Vagina (tissue), 2 donors: ENCODE results near the gene VTI1A.

Experiments
- POLR2A ChIP-seq, 2 donors: fragments of 450-650 bp; IDR thresholded peaks; one replicate each; pipeline ENCODE4 v1.6.1; 2017; ENCODE audit warnings: antibody characterized with exemption in 2 of 2, mild to moderate bottlenecking in 2 of 2, moderate library complexity in 2 of 2
- POLR2AphosphoS5 ChIP-seq, 2 donors: sonication (generic); formaldehyde crosslinking; IDR thresholded peaks; one replicate each; pipeline ENCODE4 v1.9.0; 2017; ENCODE audit warnings: antibody characterized with exemption in 2 of 2, mild to moderate bottlenecking in 2 of 2, low read depth in 1 of 2; ENCODE audit not compliant: insufficient read depth in 1 of 2
- TF ChIP-seq, protein P1 (sequence below), 3 experiments: fragments of 450-650 bp in 2 of 3; fragments of 200-600 bp in 1 of 3; sonication (generic) in 1 of 3; IDR thresholded peaks; one replicate each; pipeline ENCODE4 v1.5.1; 2017 to 2019; ENCODE audit warnings: antibody characterized with exemption in 3 of 3, mild to moderate bottlenecking in 2 of 3, moderate library complexity in 2 of 3

DNA sequence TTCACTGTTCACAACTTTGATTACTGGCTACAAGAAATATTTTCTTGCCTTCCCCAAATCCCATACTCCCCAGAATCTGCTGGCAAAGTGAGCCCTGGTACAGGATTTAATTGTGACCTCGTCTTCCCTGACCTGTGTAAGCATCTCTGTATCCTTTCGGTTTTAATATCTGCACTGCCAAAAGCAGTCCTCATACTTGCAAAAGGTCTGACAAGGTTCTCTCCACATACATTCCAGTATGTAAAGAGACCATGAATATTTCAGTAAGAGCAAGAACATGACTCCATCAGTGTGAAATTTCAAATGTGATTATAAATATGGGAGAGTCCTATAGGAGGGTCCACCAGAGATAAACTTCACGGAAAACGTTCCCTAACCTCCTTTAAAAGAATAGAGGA, 369.0 kb downstream of the VTI1A start:
- TF ChIP-seq, protein P1, sequence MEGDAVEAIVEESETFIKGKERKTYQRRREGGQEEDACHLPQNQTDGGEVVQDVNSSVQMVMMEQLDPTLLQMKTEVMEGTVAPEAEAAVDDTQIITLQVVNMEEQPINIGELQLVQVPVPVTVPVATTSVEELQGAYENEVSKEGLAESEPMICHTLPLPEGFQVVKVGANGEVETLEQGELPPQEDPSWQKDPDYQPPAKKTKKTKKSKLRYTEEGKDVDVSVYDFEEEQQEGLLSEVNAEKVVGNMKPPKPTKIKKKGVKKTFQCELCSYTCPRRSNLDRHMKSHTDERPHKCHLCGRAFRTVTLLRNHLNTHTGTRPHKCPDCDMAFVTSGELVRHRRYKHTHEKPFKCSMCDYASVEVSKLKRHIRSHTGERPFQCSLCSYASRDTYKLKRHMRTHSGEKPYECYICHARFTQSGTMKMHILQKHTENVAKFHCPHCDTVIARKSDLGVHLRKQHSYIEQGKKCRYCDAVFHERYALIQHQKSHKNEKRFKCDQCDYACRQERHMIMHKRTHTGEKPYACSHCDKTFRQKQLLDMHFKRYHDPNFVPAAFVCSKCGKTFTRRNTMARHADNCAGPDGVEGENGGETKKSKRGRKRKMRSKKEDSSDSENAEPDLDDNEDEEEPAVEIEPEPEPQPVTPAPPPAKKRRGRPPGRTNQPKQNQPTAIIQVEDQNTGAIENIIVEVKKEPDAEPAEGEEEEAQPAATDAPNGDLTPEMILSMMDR (IDR thresholded peaks at IDR 0.05): no peak
- TF ChIP-seq POLR2AphosphoS5 (IDR thresholded peaks at IDR 0.05; ENCODE audit: insufficient read depth in 1 of 2, low read depth in 1 of 2): no peak
- TF ChIP-seq POLR2A (IDR thresholded peaks at IDR 0.05): no peak
